ENCODE measurements around the gene ARFGAP1. TPM values are rescaled to one million over a fixed set of nuclear protein-coding genes. Genes with fewer than 3 reads are reported as not detected.

The ARFGAP1 gene
- total and polyA plus RNA-seq, 10 of the 15 experiments (the other 5 are each of a cell fraction or from before 2014, with no cell fraction given): 0.45 to 79.9 (median 30.8) TPM

- TF ChIP-seq ATF2 (IDR thresholded peaks at IDR 0.05; ENCODE audit: low read length) (no peak), TCF3 (IDR thresholded peaks at IDR 0.05; ENCODE audit: borderline replicate concordance, insufficient read depth, low read depth, low read length) (no peak)
Observed at GRCh38 chr20:63257629-63258028, 15.0 kb upstream of the ARFGAP1 start (continued).

- Histone ChIP-seq H3K4me2 (ENCODE audit: control insufficient read depth, insufficient read depth) (no peak overlapping the region), H3K9me3 (replicated peaks; ENCODE audit: control insufficient read depth, insufficient read depth, low read length) (no peaks in the 10 kb centered on the region), H3K27ac (ENCODE audit: control insufficient read depth, insufficient read depth) (no peak overlapping the region), H3K9ac (ENCODE audit: control insufficient read depth, insufficient read depth, low read length) (no peak overlapping the region), H2AFZ (ENCODE audit: control insufficient read depth, low read depth, low read length) (no peak overlapping the region), H3K79me2 (ENCODE audit: control insufficient read depth, insufficient read depth, low read length) (no peaks in the 10 kb centered on the region), H3K27me3 (replicated peaks in 1 of 2; ENCODE audit: control insufficient read depth in 2 of 2, insufficient read depth in 2 of 2, low read length in 1 of 2) (peaks cover 0 to 9% of the 10 kb centered on the region in 2 experiments; a peak in 2 of 4 replicates), H3K4me1 (ENCODE audit: control insufficient read depth, insufficient read depth, low read length) (no peaks in the 10 kb centered on the region), H3K4me3 (no peak overlapping the region), H4K20me1 (ENCODE audit: control insufficient read depth, insufficient read depth) (no peaks in the 10 kb centered on the region), H3K36me3 (ENCODE audit: control insufficient read depth in 2 of 2, insufficient read depth in 2 of 2, low read length in 1 of 2) (no peaks in the 10 kb centered on the region)
- CTCF ChIA-PET: no interaction called here
- BruUV-seq (replicated peaks): no TSS peak
- in situ Hi-C loops (cut with MboI) (no loop called here), intact Hi-C loops (cut with micrococcal nuclease; ENCODE audit: unreplicated experiment) (no loop called here)
- ATAC-seq (no peak), DNase-seq (ENCODE audit: low read depth, low spot score) (no peak), FAIRE-seq (no peak)
- SMC1A ChIA-PET (ENCODE audit: uncharacterized antibody, unreplicated experiment): no interaction called here
- RAD21 ChIA-PET (ENCODE audit: unreplicated experiment): no interaction called here
- POLR2A ChIA-PET: interaction anchor here (0.5 kb wide), 1 partner anchor 219 kb away, joined by 3 read pairs; no protein-coding TSS in a partner anchor
- WGBS (ENCODE audit: insufficient coverage, insufficient replicate concordance, low lambda C conversion rate, missing lambda C conversion rate): 36% methylated on average over 8 of the region's 8 CpGs
- no peak for TF ChIP-seq HSF1 (IDR thresholded peaks at IDR 0.05; ENCODE audit: low read depth, low read length)
- no peak for TF ChIP-seq NKRF (conservative IDR thresholded peaks at IDR 0.05)
- no peak for TF ChIP-seq ZBTB4 (CRISPR knock-in tag; IDR thresholded peaks at IDR 0.05)
- no peak for TF ChIP-seq IKZF2 (IDR thresholded peaks at IDR 0.05)
- TF ChIP-seq ZBTB33 (IDR thresholded peaks at IDR 0.05): no peak
- TF ChIP-seq SPI1 (IDR thresholded peaks at IDR 0.05; ENCODE audit: borderline replicate concordance, insufficient read depth, low read depth, low read length): no peak
Observed at GRCh38 chr20:63258781-63259180, 13.8 kb upstream of the ARFGAP1 start.

All from GM12878 (cell line).